T-helper 9 cell (primary cell): ENCODE results near the gene OGN.

Experiments used
- DNase-seq: peaks from one replicate; pipeline ENCODE4 v3.0.0-alpha.2; 2020

Gene OGN

GRCh38 chr9:92402826-92403745, 1.3 kb downstream of the OGN start:
- DNase-seq, result no peak

- DNase-seq, result no peak
Measured at GRCh38 chr9:92402360-92402759, 2.0 kb downstream of the OGN start.

- DNase-seq, result no peak
Measured at GRCh38 chr9:92397853-92398252, 6.5 kb downstream of the OGN start.

GRCh38 chr9:92395617-92396016, 8.8 kb downstream of the OGN start:
- DNase-seq, result no peak

GRCh38 chr9:92393686-92394085, 10.7 kb downstream of the OGN start:
- DNase-seq, result no peak

GRCh38 chr9:92392690-92393089, 11.7 kb downstream of the OGN start:
- no peak for DNase-seq

GRCh38 chr9:92385953-92386352, 18.4 kb downstream of the OGN start:
- no peak for DNase-seq

- DNase-seq, result no peak
Measured at GRCh38 chr9:92385477-92385876, 18.9 kb downstream of the OGN start.

- no peak for DNase-seq
Measured at GRCh38 chr9:92385001-92385400, 19.4 kb downstream of the OGN start.

GRCh38 chr9:92384375-92384774, 20.0 kb downstream of the OGN start:
- no peak for DNase-seq

- no peak for DNase-seq
Measured at GRCh38 chr9:92381775-92382174, 22.6 kb downstream of the OGN start.

GRCh38 chr9:92380603-92381002, 23.8 kb downstream of the OGN start:
- no peak for DNase-seq

GRCh38 chr9:92378865-92379560, 25.4 kb downstream of the OGN start:
- DNase-seq, result no peak

GRCh38 chr9:92377876-92378275, 26.5 kb downstream of the OGN start:
- no peak for DNase-seq

- DNase-seq, result no peak
Measured at GRCh38 chr9:92373167-92373566, 31.2 kb downstream of the OGN start.

- no peak for DNase-seq
Measured at GRCh38 chr9:92369075-92369474, 35.3 kb downstream of the OGN start.

GRCh38 chr9:92360083-92360482, 44.3 kb downstream of the OGN start:
- no peak for DNase-seq

GRCh38 chr9:92359394-92359995, 44.9 kb downstream of the OGN start:
- DNase-seq, result no peak

- DNase-seq, result no peak
Measured at GRCh38 chr9:92353051-92353450, 51.3 kb downstream of the OGN start.

- DNase-seq, result no peak
Measured at GRCh38 chr9:92350740-92351133, 53.6 kb downstream of the OGN start.

- no peak for DNase-seq
Measured at GRCh38 chr9:92349771-92350739, 54.3 kb downstream of the OGN start.

- no peak for DNase-seq
Measured at GRCh38 chr9:92345582-92345981, 58.8 kb downstream of the OGN start.
